ENCODE data around the gene LRRK1.

DNA sequence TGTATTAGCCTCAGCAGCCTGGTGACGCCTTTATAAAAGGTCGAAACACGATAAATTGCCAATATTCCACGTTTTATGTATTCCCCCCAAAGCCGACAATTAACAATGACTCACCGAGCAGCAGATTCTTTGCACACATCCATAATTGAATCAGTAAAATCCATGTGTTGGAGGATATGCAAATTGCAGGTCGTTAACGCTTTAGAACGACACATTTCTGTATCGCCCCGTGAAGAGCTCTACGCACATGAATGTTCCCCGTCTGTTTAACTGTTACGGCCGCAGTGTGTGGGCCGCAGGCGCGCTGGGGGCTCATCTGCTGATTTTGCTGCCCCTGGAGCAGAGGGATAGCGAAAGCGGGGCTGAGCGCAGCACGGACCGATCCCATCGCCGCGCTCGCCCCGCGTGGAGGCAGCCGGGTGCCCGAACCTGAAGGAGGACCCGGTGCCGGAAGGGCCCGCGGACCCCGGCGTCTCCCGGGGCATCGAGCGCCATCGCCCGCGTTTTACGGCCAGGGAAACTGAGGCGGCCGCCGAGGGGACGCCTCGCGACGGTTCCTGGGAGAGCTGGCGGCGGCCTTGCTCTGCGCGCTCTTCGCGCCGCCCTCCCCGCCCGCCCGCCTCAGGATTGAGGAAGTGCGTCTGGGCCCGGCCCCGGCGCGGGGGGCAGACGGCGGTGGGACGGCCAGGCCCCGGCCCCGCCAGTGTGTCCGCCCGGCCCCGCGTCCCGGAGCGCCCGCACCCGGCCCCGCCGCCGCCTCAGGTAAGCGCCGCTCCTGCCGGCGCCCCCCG, at the start of gene LRRK1:
- TF ChIP-seq, protein P1, sequence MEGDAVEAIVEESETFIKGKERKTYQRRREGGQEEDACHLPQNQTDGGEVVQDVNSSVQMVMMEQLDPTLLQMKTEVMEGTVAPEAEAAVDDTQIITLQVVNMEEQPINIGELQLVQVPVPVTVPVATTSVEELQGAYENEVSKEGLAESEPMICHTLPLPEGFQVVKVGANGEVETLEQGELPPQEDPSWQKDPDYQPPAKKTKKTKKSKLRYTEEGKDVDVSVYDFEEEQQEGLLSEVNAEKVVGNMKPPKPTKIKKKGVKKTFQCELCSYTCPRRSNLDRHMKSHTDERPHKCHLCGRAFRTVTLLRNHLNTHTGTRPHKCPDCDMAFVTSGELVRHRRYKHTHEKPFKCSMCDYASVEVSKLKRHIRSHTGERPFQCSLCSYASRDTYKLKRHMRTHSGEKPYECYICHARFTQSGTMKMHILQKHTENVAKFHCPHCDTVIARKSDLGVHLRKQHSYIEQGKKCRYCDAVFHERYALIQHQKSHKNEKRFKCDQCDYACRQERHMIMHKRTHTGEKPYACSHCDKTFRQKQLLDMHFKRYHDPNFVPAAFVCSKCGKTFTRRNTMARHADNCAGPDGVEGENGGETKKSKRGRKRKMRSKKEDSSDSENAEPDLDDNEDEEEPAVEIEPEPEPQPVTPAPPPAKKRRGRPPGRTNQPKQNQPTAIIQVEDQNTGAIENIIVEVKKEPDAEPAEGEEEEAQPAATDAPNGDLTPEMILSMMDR (IDR thresholded peaks at IDR 0.05; ENCODE audit: low read depth, low read length): no peak
- no peak for TF ChIP-seq EZH2phosphoT487 (IDR thresholded peaks at IDR 0.05; ENCODE audit: low read depth)

Measured in OCI-LY3 (cell line).